ENCODE data around the gene ARHGAP33. TPM values are rescaled to one million over a fixed set of nuclear protein-coding genes. Genes with fewer than 3 reads are reported as not detected.

ARHGAP33 gene
- polyA plus RNA-seq (ENCODE audit: low read depth in 6 of 6), result under 1 TPM in 1 of 6 donors, not detected in 5; 0.58 TPM

- peak; percentile 99 for DNase-seq
- peak within 1 kb of the TSS in 3 of 6 donors; percentile 62 to 85 (median 81) for H3K27ac Mint-ChIP-seq
- peak within 1 kb of the TSS; percentile 83 to 92 (median 90) for H3K4me3 Mint-ChIP-seq
- H3K27me3 Mint-ChIP-seq, result no peaks in the 10 kb centered on the region
- H3K4me1 Mint-ChIP-seq, result peaks cover 12 to 18% (median 15%) of the 10 kb centered on the region in 3 donors
- no peaks in the 10 kb centered on the region for H3K36me3 Mint-ChIP-seq
- ATAC-seq (ENCODE audit: low read depth in 2 of 2), result peak; percentile 95 to 97
- H3K9me3 Mint-ChIP-seq, result peaks cover 0 to 1% (median 0%) of the 10 kb centered on the region in 7 donors
Measured at GRCh38 chr19:35775298-35776101, at the start of gene ARHGAP33. Gene ARHGAP33, plus strand, starts transcription at chr19:35775564. Its CDS starts 95 bp downstream, at chr19:35775659.

GRCh38 chr19:35727053-35727955 lies 48.1 kb upstream of the ARHGAP33 start:
- ATAC-seq (ENCODE audit: low read depth in 2 of 2) (no peak), DNase-seq (no peak)
- peaks cover 10 to 22% (median 18%) of the 10 kb centered on the region in 3 donors for H3K4me1 Mint-ChIP-seq
- H3K36me3 Mint-ChIP-seq, result peaks cover 0 to 40% of the 10 kb centered on the region in 2 donors
- H3K9me3 Mint-ChIP-seq, result no peaks in the 10 kb centered on the region
- H3K27me3 Mint-ChIP-seq, result no peaks in the 10 kb centered on the region
- H3K4me3 Mint-ChIP-seq, result no peak overlapping the region
- peak overlapping the region in 3 of 6 donors; percentile 23 to 68 (median 24) for H3K27ac Mint-ChIP-seq

- DNase-seq (no peak), ATAC-seq (ENCODE audit: low read depth in 2 of 2) (no peak)
- Mint-ChIP-seq H3K4me1 (peaks cover 10 to 19% (median 18%) of the 10 kb centered on the region in 3 donors), H3K27ac (no peak overlapping the region), H3K4me3 (no peak overlapping the region), H3K9me3 (no peaks in the 10 kb centered on the region), H3K36me3 (peaks cover 0 to 39% of the 10 kb centered on the region in 2 donors), H3K27me3 (no peaks in the 10 kb centered on the region)
Measured at GRCh38 chr19:35727956-35728706, 47.2 kb upstream of the ARHGAP33 start.

GRCh38 chr19:35729021-35729420 lies 46.3 kb upstream of the ARHGAP33 start:
- H3K9me3 Mint-ChIP-seq, result no peaks in the 10 kb centered on the region
- peaks cover 0 to 34% of the 10 kb centered on the region in 2 donors for H3K36me3 Mint-ChIP-seq
- H3K4me1 Mint-ChIP-seq, result peaks cover 15 to 20% (median 19%) of the 10 kb centered on the region in 3 donors
- no peak overlapping the region for H3K27ac Mint-ChIP-seq
- no peak overlapping the region for H3K4me3 Mint-ChIP-seq
- no peak for ATAC-seq (ENCODE audit: low read depth in 2 of 2)
- no peak for DNase-seq
- H3K27me3 Mint-ChIP-seq, result no peaks in the 10 kb centered on the region

DNA sequence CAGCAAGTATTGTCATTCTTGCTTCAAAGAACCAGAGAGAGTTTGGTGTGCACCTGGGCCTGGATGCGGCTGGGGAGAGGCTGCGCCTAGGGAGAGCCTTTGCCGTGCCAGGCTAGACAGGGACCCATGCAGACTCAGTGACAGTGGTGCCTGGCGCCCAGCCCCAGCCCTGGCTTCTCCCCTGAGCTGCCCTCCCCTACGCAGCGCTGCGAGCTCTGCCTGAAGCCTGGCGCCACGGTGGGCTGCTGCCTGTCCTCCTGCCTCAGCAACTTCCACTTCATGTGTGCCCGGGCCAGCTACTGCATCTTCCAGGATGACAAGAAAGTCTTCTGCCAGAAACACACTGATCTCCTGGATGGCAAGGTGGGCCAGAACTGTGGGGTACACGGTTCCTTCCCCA lies 45.6 kb upstream of the ARHGAP33 start:
- Mint-ChIP-seq H3K4me1 (peaks cover 18 to 26% (median 24%) of the 10 kb centered on the region in 3 donors), H3K27me3 (no peaks in the 10 kb centered on the region), H3K36me3 (peaks cover 0 to 40% of the 10 kb centered on the region in 2 donors), H3K9me3 (no peaks in the 10 kb centered on the region), H3K4me3 (no peak overlapping the region), H3K27ac (peak overlapping the region in 1 of 6 donors; percentile 50)
- DNase-seq (no peak), ATAC-seq (ENCODE audit: low read depth in 2 of 2) (no peak)

GRCh38 chr19:35730326-35730725 lies 45.0 kb upstream of the ARHGAP33 start:
- no peaks in the 10 kb centered on the region for H3K27me3 Mint-ChIP-seq
- H3K27ac Mint-ChIP-seq, result peak overlapping the region in 4 of 6 donors; percentile 50 to 92 (median 70)
- no peaks in the 10 kb centered on the region for H3K9me3 Mint-ChIP-seq
- no peak for ATAC-seq (ENCODE audit: low read depth in 2 of 2)
- peaks cover 18 to 29% (median 27%) of the 10 kb centered on the region in 3 donors for H3K4me1 Mint-ChIP-seq
- H3K36me3 Mint-ChIP-seq, result peaks cover 0 to 43% of the 10 kb centered on the region in 2 donors
- DNase-seq, result no peak
- peak overlapping the region in 1 of 8 donors; percentile 25 for H3K4me3 Mint-ChIP-seq

GRCh38 chr19:35731353-35731752 lies 44.0 kb upstream of the ARHGAP33 start:
- peaks cover 20 to 34% (median 34%) of the 10 kb centered on the region in 3 donors for H3K4me1 Mint-ChIP-seq
- H3K36me3 Mint-ChIP-seq, result peaks cover 0 to 44% of the 10 kb centered on the region in 2 donors
- DNase-seq (no peak), ATAC-seq (ENCODE audit: low read depth in 2 of 2) (no peak)
- no peaks in the 10 kb centered on the region for H3K9me3 Mint-ChIP-seq
- H3K27me3 Mint-ChIP-seq, result no peaks in the 10 kb centered on the region
- no peak overlapping the region for H3K27ac Mint-ChIP-seq
- H3K4me3 Mint-ChIP-seq, result no peak overlapping the region

- peaks cover 0 to 49% of the 10 kb centered on the region in 2 donors for H3K36me3 Mint-ChIP-seq
- H3K27ac Mint-ChIP-seq, result peak overlapping the region in 1 of 6 donors; percentile 7
- no peak for ATAC-seq (ENCODE audit: low read depth in 2 of 2)
- H3K9me3 Mint-ChIP-seq, result no peaks in the 10 kb centered on the region
- no peaks in the 10 kb centered on the region for H3K27me3 Mint-ChIP-seq
- no peak for DNase-seq
- peaks cover 24 to 40% (median 38%) of the 10 kb centered on the region in 3 donors for H3K4me1 Mint-ChIP-seq
- H3K4me3 Mint-ChIP-seq, result no peak overlapping the region
Measured at GRCh38 chr19:35731779-35732405, 43.5 kb upstream of the ARHGAP33 start.

DNA sequence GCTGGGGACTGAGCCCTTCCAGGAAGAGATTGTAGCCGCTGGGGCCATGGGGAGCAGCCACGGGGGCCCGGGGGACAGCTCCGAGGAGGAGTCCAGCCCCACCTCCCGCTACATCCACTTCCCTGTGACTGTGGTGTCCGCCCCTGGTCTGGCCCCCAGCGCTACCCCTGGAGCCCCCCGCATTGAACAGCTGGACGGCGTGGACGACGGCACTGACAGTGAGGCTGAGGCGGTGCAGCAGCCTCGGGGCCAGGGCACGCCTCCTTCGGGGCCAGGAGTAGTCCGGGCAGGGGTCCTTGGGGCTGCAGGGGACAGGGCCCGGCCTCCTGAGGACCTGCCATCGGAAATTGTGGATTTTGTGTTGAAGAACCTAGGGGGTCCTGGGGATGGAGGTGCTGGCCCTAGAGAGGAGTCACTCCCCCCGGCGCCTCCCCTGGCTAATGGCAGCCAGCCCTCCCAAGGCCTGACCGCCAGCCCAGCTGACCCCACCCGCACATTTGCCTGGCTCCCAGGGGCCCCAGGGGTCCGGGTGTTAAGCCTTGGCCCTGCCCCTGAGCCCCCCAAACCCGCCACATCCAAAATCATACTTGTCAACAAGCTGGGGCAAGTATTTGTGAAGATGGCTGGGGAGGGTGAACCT lies 42.7 kb upstream of the ARHGAP33 start:
- Mint-ChIP-seq H3K27ac (no peak overlapping the region), H3K27me3 (no peaks in the 10 kb centered on the region), H3K4me3 (no peak overlapping the region), H3K36me3 (peaks cover 0 to 49% of the 10 kb centered on the region in 2 donors), H3K4me1 (peaks cover 30 to 45% (median 44%) of the 10 kb centered on the region in 3 donors), H3K9me3 (no peaks in the 10 kb centered on the region)
- DNase-seq, result no peak
- no peak for ATAC-seq (ENCODE audit: low read depth in 2 of 2)

- DNase-seq (no peak), ATAC-seq (ENCODE audit: low read depth in 2 of 2) (no peak)
- Mint-ChIP-seq H3K27ac (peak overlapping the region in 1 of 6 donors; percentile 88), H3K4me3 (peak overlapping the region in 1 of 8 donors; percentile 18), H3K9me3 (no peaks in the 10 kb centered on the region), H3K27me3 (no peaks in the 10 kb centered on the region), H3K4me1 (peaks cover 34 to 42% (median 41%) of the 10 kb centered on the region in 3 donors), H3K36me3 (peaks cover 0 to 49% of the 10 kb centered on the region in 2 donors)
Measured at GRCh38 chr19:35733180-35734125, 41.9 kb upstream of the ARHGAP33 start.

- no peak for ATAC-seq (ENCODE audit: low read depth in 2 of 2)
- peaks cover 39 to 50% (median 46%) of the 10 kb centered on the region in 3 donors for H3K4me1 Mint-ChIP-seq
- no peaks in the 10 kb centered on the region for H3K27me3 Mint-ChIP-seq
- no peak for DNase-seq
- peak overlapping the region in 1 of 8 donors; percentile 29 for H3K4me3 Mint-ChIP-seq
- no peaks in the 10 kb centered on the region for H3K9me3 Mint-ChIP-seq
- peaks cover 0 to 49% of the 10 kb centered on the region in 2 donors for H3K36me3 Mint-ChIP-seq
- H3K27ac Mint-ChIP-seq, result peak overlapping the region in 3 of 6 donors; percentile 52 to 88 (median 88)
Measured at GRCh38 chr19:35734273-35734672, 41.1 kb upstream of the ARHGAP33 start.
